T-cell (primary cell): ENCODE data around the gene PRDX2. TPM values are rescaled to one million over a fixed set of nuclear protein-coding genes. Genes with fewer than 3 reads are reported as not detected.
A peak's percentile ranks its signal among the peaks of the same experiment; 100 is the strongest.

ENCODE experiments used
- ATAC-seq, 4 experiments: fragments of 200-7000 bp in 3 of 4; fragments of 150-1000 bp in 1 of 4; cut with Tn5 transposase; replicated peaks in 1 of 4; 1 replicate in 3 of 4; 2 replicates in 1 of 4; pipeline ENCODE4 v1.10.0; 2021; ENCODE audit warnings: moderate library complexity in 3 of 4, mild to moderate bottlenecking in 2 of 4, moderate number of reproducible peaks in 1 of 4
- CTCF ChIA-PET, 2 donors: fragments of 300-600 bp; sonication (Branson Sonifier 250); formaldehyde crosslinking; loops; one replicate each; lab custom pipeline; 2022; ENCODE audit warnings: antibody characterized with exemption in 2 of 2; lab: Charles Lee
- POLR2A ChIA-PET, 2 donors: fragments of 300-600 bp; sonication (Branson Sonifier 250); formaldehyde crosslinking; loops; one replicate each; lab custom pipeline; 2022; ENCODE audit warnings: antibody characterized with exemption in 2 of 2; lab: Charles Lee
- DNase-seq, 35 experiments: peaks; one replicate each; pipeline versions ENCODE4 v3.0.0 to v3.0.0-alpha.2; 2013 to 2023
- H3K27ac ChIP-seq: one replicate; pipeline ENCODE4 v1.5.1; 2013; ENCODE audit warnings: low read length
- H3K27me3 ChIP-seq, 2 experiments: replicated peaks in 1 of 2; 1 replicate in 1 of 2; 2 replicates in 1 of 2; pipeline versions ENCODE4 v1.6.1 to v1.7.0; 2013; ENCODE audit warnings: low read length in 1 of 2, mixed read lengths in 1 of 2; ENCODE audit not compliant: control insufficient read depth in 2 of 2, insufficient read depth in 2 of 2; ENCODE audit errors: extremely low read depth in 1 of 2
- H3K36me3 ChIP-seq, 2 donors: 1 replicate in 1 of 2; 2 replicates in 1 of 2; pipeline versions ENCODE4 v1.6.1 to v1.7.0; 2013; ENCODE audit warnings: low read length in 1 of 2; ENCODE audit not compliant: control insufficient read depth in 2 of 2, insufficient read depth in 1 of 2; ENCODE audit errors: extremely low read depth in 1 of 2
- H3K4me1 ChIP-seq, 2 experiments: 1 replicate in 1 of 2; 2 replicates in 1 of 2; pipeline versions ENCODE4 v1.6.1 to v1.7.0; 2013; ENCODE audit warnings: low read length in 2 of 2, mixed read lengths in 1 of 2; ENCODE audit not compliant: insufficient read depth in 2 of 2, control insufficient read depth in 1 of 2; ENCODE audit errors: extremely low read depth in 1 of 2
- H3K4me3 ChIP-seq, 2 donors: 1 replicate in 1 of 2; 2 replicates in 1 of 2; pipeline versions ENCODE4 v1.5.1 to v1.7.0; 2013; ENCODE audit warnings: mild to moderate bottlenecking in 2 of 2, low read length in 1 of 2, moderate library complexity in 1 of 2; ENCODE audit not compliant: control insufficient read depth in 1 of 2; ENCODE audit errors: extremely low read depth in 1 of 2
- H3K9me3 ChIP-seq: 2 replicates; pipeline ENCODE4 v1.7.0; 2013
- H3K27ac Mint-ChIP-seq, 2 donors: one replicate each; pipeline ENCODE4 v1.8.0; 2020 to 2021; ENCODE audit warnings: mild to moderate bottlenecking in 2 of 2, mixed read lengths in 2 of 2
- H3K27me3 Mint-ChIP-seq, 2 donors: one replicate each; pipeline ENCODE4 v1.8.0; 2021 to 2022; ENCODE audit warnings: mixed read lengths in 2 of 2
- H3K36me3 Mint-ChIP-seq: one replicate; pipeline ENCODE4 v1.8.0; 2021; ENCODE audit warnings: mixed read lengths
- H3K4me1 Mint-ChIP-seq, 3 donors: one replicate each; pipeline ENCODE4 v1.8.0; 2020 to 2022; ENCODE audit warnings: mixed read lengths in 3 of 3, mild to moderate bottlenecking in 1 of 3
- H3K4me3 Mint-ChIP-seq, 3 donors: one replicate each; pipeline ENCODE4 v1.8.0; 2020 to 2022; ENCODE audit warnings: mild to moderate bottlenecking in 3 of 3, mixed read lengths in 3 of 3, moderate library complexity in 3 of 3
- H3K9me3 Mint-ChIP-seq, 3 donors: one replicate each; pipeline ENCODE4 v1.8.0; 2020 to 2022; ENCODE audit warnings: mixed read lengths in 3 of 3
- WGBS: methylation state at CpG from one replicate; pipeline ENCODE4 v1.1.5; 2013; ENCODE audit warnings: missing lambda C conversion rate; ENCODE audit not compliant: insufficient coverage; 5-methylcytosine and 5-hydroxymethylcytosine counted together
- total RNA-seq, 35 experiments: library from RNA in 6 of 35; stranded (reverse) in 6 of 35; fragments of 120-200 nt in 1 of 35; gene quantifications; one replicate each; pipeline versions ENCODE4 v1.2.1 to v1.2.4 and lab custom pipeline; 2013 to 2026

Gene PRDX2
- total RNA-seq, 5 donors from 2014 or later (not counting 1 experiment from before 2014, with no cell fraction given) = 94.5 to 150 (median 134) TPM

DNA sequence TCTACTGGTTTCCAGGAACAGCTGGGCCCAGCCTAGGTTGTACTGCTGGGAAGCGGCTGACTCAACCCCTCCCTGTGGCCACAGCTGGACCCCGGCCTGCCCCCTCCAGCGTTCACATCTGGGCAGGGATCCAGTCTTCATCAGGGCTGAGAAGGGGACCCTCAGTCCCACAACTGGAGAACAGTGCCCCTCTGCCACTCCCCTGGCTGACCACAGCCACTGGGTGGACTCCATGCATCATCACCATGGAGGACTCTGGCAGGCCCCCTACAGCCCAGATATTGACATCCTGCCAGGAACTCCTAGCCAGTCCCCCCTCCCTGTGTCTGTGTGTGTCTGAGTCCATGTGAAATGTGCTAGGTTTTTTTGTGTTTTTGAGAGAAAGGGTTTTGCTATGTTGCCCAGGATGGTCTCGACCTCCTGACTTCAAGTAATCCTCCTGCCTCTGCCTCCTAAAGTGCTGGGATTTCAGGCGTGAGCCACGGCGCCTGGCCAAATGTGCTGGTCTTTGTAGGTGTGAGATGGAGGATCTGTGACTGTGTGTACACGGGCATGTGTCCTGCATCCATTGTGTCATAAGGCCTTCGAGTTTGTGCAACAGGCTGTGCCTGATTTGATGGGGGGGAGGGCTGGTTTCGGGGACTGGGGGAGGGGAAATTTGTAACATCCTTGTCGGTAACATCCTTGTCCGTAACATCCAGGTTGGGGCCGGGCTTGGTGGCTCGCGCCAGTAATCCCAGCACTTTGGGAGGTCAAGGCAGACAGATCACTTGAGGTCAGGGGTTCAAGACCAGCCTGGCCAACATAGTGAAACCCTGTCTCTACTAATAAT lies 22.2 kb downstream of the PRDX2 start:
- Histone ChIP-seq H3K4me3 (no peak overlapping the region), H3K4me1 (peaks cover 25 to 81% of the 10 kb centered on the region in 2 experiments), H3K27ac (peak overlapping the region; percentile 89), H3K36me3 (no peaks in the 10 kb centered on the region), H3K27me3 (no peaks in the 10 kb centered on the region), H3K9me3 (no peaks in the 10 kb centered on the region)
- CTCF ChIA-PET = interaction anchor here (1.0 to 3.2 kb wide), 5 partner anchors 15 to 19 kb away, joined by 3 to 32 read pairs (median 4); no protein-coding TSS in a partner anchor
- Mint-ChIP-seq H3K27me3 (no peaks in the 10 kb centered on the region), H3K4me1 (peaks cover 41 to 46% (median 43%) of the 10 kb centered on the region in 3 donors), H3K27ac (peak overlapping the region; percentile 88), H3K4me3 (peak overlapping the region; percentile 25 to 83 (median 55)), H3K9me3 (no peaks in the 10 kb centered on the region), H3K36me3 (no peaks in the 10 kb centered on the region)
- DNase-seq (no peak), ATAC-seq (no peak)
- WGBS = 84% methylated on average over 14 of the region's 15 CpGs
- POLR2A ChIA-PET = no interaction called here

DNA sequence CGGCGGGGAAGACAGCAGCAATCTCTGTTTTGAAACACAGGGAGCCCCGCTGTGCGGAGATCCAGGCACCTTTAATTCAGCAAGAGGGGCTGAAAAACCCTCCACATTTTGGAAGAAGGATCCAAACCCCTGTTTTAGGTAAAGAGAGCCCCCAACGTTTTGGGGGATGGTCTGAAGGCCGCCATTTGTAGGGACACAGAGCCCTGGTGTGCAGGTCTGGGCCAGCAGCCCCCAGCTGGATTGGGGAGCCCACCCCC lies 22.8 kb downstream of the PRDX2 start:
- ChIA-PET CTCF (interaction anchor here (0.9 to 3.2 kb wide), 7 partner anchors 13 to 27 kb away, joined by 3 to 32 read pairs (median 4); partner anchors contain the start of genes JUNB (in 1 of the 2) and RNASEH2A (in 1 of the 2)), POLR2A (interaction anchor here (0.7 to 2.8 kb wide), 2 partner anchors 13 to 17 kb away, joined by 4 to 10 read pairs; partner anchors contain the start of gene JUNB (in 1 of the 2))
- H3K27ac ChIP-seq = peak overlapping the region; percentile 89
- H3K27me3 Mint-ChIP-seq = no peaks in the 10 kb centered on the region
- H3K36me3 ChIP-seq = no peaks in the 10 kb centered on the region
- peak overlapping the region; percentile 88 for H3K27ac Mint-ChIP-seq
- peaks cover 41 to 46% (median 43%) of the 10 kb centered on the region in 3 donors for H3K4me1 Mint-ChIP-seq
- H3K27me3 ChIP-seq = no peaks in the 10 kb centered on the region
- no peak for ATAC-seq
- H3K4me3 Mint-ChIP-seq = peak overlapping the region; percentile 77 to 83 (median 82)
- no peaks in the 10 kb centered on the region for H3K9me3 ChIP-seq
- H3K9me3 Mint-ChIP-seq = no peaks in the 10 kb centered on the region
- H3K4me3 ChIP-seq = peak overlapping the region in 1 of 2 donors; percentile 88
- no peak for DNase-seq
- peaks cover 22 to 76% of the 10 kb centered on the region in 2 experiments for H3K4me1 ChIP-seq
- H3K36me3 Mint-ChIP-seq = no peaks in the 10 kb centered on the region
- WGBS = no CpG with 5 or more reads among the region's 6 CpGs

GRCh38 chr19:12778017-12778904 lies 23.3 kb downstream of the PRDX2 start:
- Mint-ChIP-seq H3K27me3 (no peaks in the 10 kb centered on the region), H3K9me3 (no peaks in the 10 kb centered on the region), H3K4me3 (peak overlapping the region; percentile 77 to 83 (median 82)), H3K27ac (peak overlapping the region; percentile 88), H3K36me3 (no peaks in the 10 kb centered on the region), H3K4me1 (peaks cover 38 to 46% (median 41%) of the 10 kb centered on the region in 3 donors)
- Histone ChIP-seq H3K4me3 (peak overlapping the region; percentile 65 to 88), H3K9me3 (no peaks in the 10 kb centered on the region), H3K36me3 (no peaks in the 10 kb centered on the region), H3K4me1 (peaks cover 16 to 70% of the 10 kb centered on the region in 2 experiments), H3K27ac (peak overlapping the region; percentile 89), H3K27me3 (no peaks in the 10 kb centered on the region)
- ChIA-PET CTCF (interaction anchor here (0.9 to 4.1 kb wide), 8 partner anchors 13 to 28 kb away, joined by 3 to 32 read pairs (median 5); partner anchors contain the start of genes JUNB (in 1 of the 2) and RNASEH2A (in 1 of the 2)), POLR2A (interaction anchor here (0.7 to 2.8 kb wide), 2 partner anchors 13 to 18 kb away, joined by 4 to 10 read pairs; partner anchors contain the start of gene JUNB (in 1 of the 2))
- 5% methylated on average over 19 of the region's 44 CpGs for WGBS
- no peak for ATAC-seq
- DNase-seq = peak in 15 of 35 experiments; percentile 23 to 63 (median 46)

DNA sequence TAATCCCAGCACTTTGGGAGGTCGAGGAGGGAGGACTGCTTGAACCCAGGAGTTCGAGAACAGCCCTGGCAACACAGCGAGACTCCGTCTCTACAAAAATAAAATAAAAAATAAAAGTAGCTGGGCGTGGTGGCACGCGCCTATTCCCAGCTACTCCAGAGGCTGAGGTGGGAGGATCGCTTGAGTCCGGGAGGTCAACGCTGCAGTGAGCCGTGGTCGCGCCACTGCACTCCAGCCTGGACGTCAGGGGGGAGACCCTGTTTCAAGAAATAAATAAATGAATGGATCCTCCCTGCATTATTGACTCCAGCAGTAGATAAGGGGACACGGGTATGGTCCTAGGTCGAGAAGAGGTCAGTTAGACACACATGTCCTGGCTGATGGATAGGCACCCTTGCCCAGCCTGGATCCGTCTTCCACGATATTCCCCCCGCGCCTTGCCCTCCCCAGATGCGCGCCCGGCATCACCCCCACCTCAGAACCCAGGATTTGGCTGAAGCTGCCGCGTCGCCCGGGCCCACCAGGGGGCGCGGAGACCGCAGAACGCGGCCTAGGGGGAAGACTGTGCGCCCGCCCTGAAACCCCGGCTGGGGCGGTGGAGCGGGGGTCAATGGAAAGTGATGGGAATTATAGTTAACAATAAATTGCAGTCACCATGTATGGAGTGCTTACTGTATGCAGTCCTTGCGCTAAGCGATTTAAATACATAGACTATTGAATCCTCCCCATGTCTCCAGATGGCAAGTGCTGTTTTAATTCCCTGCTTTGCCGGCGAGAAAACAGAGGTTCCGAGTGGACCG lies 24.2 kb downstream of the PRDX2 start:
- no peaks in the 10 kb centered on the region for H3K9me3 Mint-ChIP-seq
- no peaks in the 10 kb centered on the region for H3K27me3 Mint-ChIP-seq
- ATAC-seq = peak in 3 of 4 experiments; percentile 30 to 31 (median 31)
- peak overlapping the region; percentile 88 for H3K27ac Mint-ChIP-seq
- Histone ChIP-seq H3K4me3 (peak overlapping the region; percentile 65 to 88), H3K4me1 (peaks cover 13 to 62% of the 10 kb centered on the region in 2 experiments), H3K27ac (peak overlapping the region; percentile 89), H3K27me3 (no peaks in the 10 kb centered on the region), H3K9me3 (no peaks in the 10 kb centered on the region), H3K36me3 (no peaks in the 10 kb centered on the region)
- 10% methylated on average over 35 of the region's 43 CpGs for WGBS
- peak overlapping the region; percentile 77 to 83 (median 82) for H3K4me3 Mint-ChIP-seq
- DNase-seq = peak; percentile 51 to 90 (median 71)
- POLR2A ChIA-PET = interaction anchor here (0.6 to 2.8 kb wide), 6 partner anchors 14 to 74 kb away, joined by 4 to 10 read pairs (median 6); partner anchors contain the start of gene JUNB (in 1 of the 2)
- peaks cover 38 to 46% (median 41%) of the 10 kb centered on the region in 3 donors for H3K4me1 Mint-ChIP-seq
- CTCF ChIA-PET = interaction anchor here (1.7 to 4.1 kb wide), 6 partner anchors 14 to 20 kb away, joined by 4 to 32 read pairs (median 12); partner anchors contain the start of gene JUNB (in 1 of the 2)
- no peaks in the 10 kb centered on the region for H3K36me3 Mint-ChIP-seq

- Histone ChIP-seq H3K4me1 (peaks cover 8 to 55% of the 10 kb centered on the region in 2 experiments), H3K27me3 (no peaks in the 10 kb centered on the region), H3K4me3 (peak within 1 kb of the TSS; percentile 68 to 89), H3K36me3 (no peaks in the 10 kb centered on the region), H3K9me3 (no peaks in the 10 kb centered on the region), H3K27ac (peak within 1 kb of the TSS; percentile 78)
- POLR2A ChIA-PET = interaction anchor here in 1 of 2 donors (0.6 to 1.1 kb wide), 2 partner anchors 53 to 1659 kb away, joined by 3 read pairs; no protein-coding TSS in a partner anchor
- CTCF ChIA-PET = interaction anchor here in 1 of 2 donors (0.7 to 4.1 kb wide), 2 partner anchors 14 to 18 kb away, joined by 3 to 22 read pairs; no protein-coding TSS in a partner anchor
- Mint-ChIP-seq H3K4me3 (peak within 1 kb of the TSS; percentile 68 to 80 (median 77)), H3K36me3 (no peaks in the 10 kb centered on the region), H3K4me1 (peaks cover 26 to 33% (median 33%) of the 10 kb centered on the region in 3 donors), H3K27me3 (no peaks in the 10 kb centered on the region), H3K27ac (peak within 1 kb of the TSS; percentile 78 to 82), H3K9me3 (no peaks in the 10 kb centered on the region)
- WGBS = 17% methylated on average over 39 of the region's 58 CpGs
- peak; percentile 1 to 8 (median 6) for ATAC-seq
- DNase-seq = peak in 11 of 35 experiments; percentile 29 to 58 (median 39)
These were observed 26.7 kb downstream of the PRDX2 start, which contains the start of gene HOOK2 for GRCh38 chr19:12774588-12775555. HOOK2 (minus strand) TSS chr19:12775552; CDS start chr19:12775449, 103 bp downstream.
